K562 (cell line): ENCODE measurements around the gene BACE2. TPM values are rescaled to one million over a fixed set of nuclear protein-coding genes. Genes with fewer than 3 reads are reported as not detected.

Experiments
- ATAC-seq: fragments of 200-7000 bp; cut with Tn5 transposase; 3 replicates; pipeline ENCODE4 v1.9.1; 2020; ENCODE audit warnings: moderate library complexity
- BruUV-seq: library from RNA; stranded (reverse); fragments of 400-500 nt; replicated peaks from 2 replicates; lab custom pipeline; 2021; lab: Mats Ljungman, UMichigan
- CTCF ChIA-PET: fragments of 300-600 bp; formaldehyde crosslinking; extraction: SDS; loops from one replicate; lab custom pipeline; 2021; ENCODE audit warnings: low intra/inter-chr PET ratio; lab: Yijun Ruan, JAX
- POLR2A ChIA-PET: fragments of 300-600, 350-650 bp; sonication (Branson Sonifier 250); formaldehyde crosslinking; extraction: SDS; loops from one replicate; lab custom pipeline; 2021; ENCODE audit warnings: antibody characterized with exemption, inconsistent platforms; lab: Yijun Ruan, JAX
- DNase-seq, 4 experiments: peaks; one replicate each; pipeline versions ENCODE4 v3.0.0 to v3.0.0-alpha.2; 2011 to 2018; ENCODE audit warnings: low spot score in 3 of 4, mixed read lengths in 3 of 4; ENCODE audit errors: extremely low read depth in 1 of 4
- FAIRE-seq: peaks from 2 replicates; lab custom pipeline; 2011; peaks lifted over from hg19 to GRCh38; lab: Jason Lieb, UNC
- H2AFZ ChIP-seq: 2 replicates; pipeline ENCODE4 v1.6.0; 2011; ENCODE audit warnings: low read depth, low read length, control low read depth, inconsistent platforms
- H3K27ac ChIP-seq: fragments of 200-600 bp; 3 replicates; pipeline ENCODE4 v1.8.0; 2011; ENCODE audit warnings: low read depth, mild to moderate bottlenecking, control low read depth, inconsistent platforms, low read length, moderate library complexity, mixed read lengths; ENCODE audit errors: extremely low read depth
- H3K27me3 ChIP-seq, 2 experiments: fragments of 300-600 bp in 1 of 2; 2 replicates in 1 of 2; 3 replicates in 1 of 2; pipeline versions ENCODE4 v1.6.0 to v1.8.0; 2011; ENCODE audit warnings: inconsistent platforms in 2 of 2, low read length in 2 of 2, mild to moderate bottlenecking in 1 of 2, mixed read lengths in 1 of 2, moderate library complexity in 1 of 2; ENCODE audit not compliant: control insufficient read depth in 2 of 2, insufficient read depth in 2 of 2
- H3K36me3 ChIP-seq: fragments of 300-600 bp; 3 replicates; pipeline ENCODE4 v1.8.0; 2011; ENCODE audit warnings: mild to moderate bottlenecking, low read length, inconsistent platforms; ENCODE audit not compliant: control insufficient read depth, insufficient read depth
- H3K4me1 ChIP-seq, 2 experiments: fragments of 200-600 bp in 1 of 2; replicated peaks in 1 of 2; 2 replicates in 1 of 2; 3 replicates in 1 of 2; pipeline versions ENCODE4 v1.5.1 to v1.8.0; 2011; ENCODE audit warnings: inconsistent platforms in 2 of 2, low read length in 2 of 2, mild to moderate bottlenecking in 1 of 2, mixed read lengths in 1 of 2, moderate library complexity in 1 of 2; ENCODE audit not compliant: control insufficient read depth in 2 of 2, insufficient read depth in 2 of 2
- H3K4me2 ChIP-seq: 2 replicates; pipeline ENCODE4 v1.6.1; 2011; ENCODE audit warnings: low read length, control low read depth, inconsistent platforms, mixed read lengths; ENCODE audit not compliant: insufficient read depth
- H3K4me3 ChIP-seq: fragments of 200-600 bp; sonication (generic), shearing (Covaris generic); 2 replicates; pipeline ENCODE4 v1.5.1; 2016; ENCODE audit warnings: control low read depth, inconsistent platforms
- H3K79me2 ChIP-seq: fragments of 200-600 bp; 3 replicates; pipeline ENCODE4 v1.8.0; 2011; ENCODE audit warnings: low read length, inconsistent platforms; ENCODE audit not compliant: control insufficient read depth, insufficient read depth
- H3K9ac ChIP-seq, 2 experiments: 2 replicates each; pipeline versions ENCODE4 v1.6.0 to v1.6.1; 2011; ENCODE audit warnings: low read depth in 2 of 2, low read length in 2 of 2, control low read depth in 1 of 2, inconsistent platforms in 1 of 2, mild to moderate bottlenecking in 1 of 2, mixed read lengths in 1 of 2; ENCODE audit not compliant: insufficient read depth in 1 of 2
- H3K9me1 ChIP-seq: one replicate; pipeline ENCODE4 v1.6.0; 2011; ENCODE audit warnings: inconsistent platforms, mild to moderate bottlenecking, low read length, moderate library complexity; ENCODE audit not compliant: control insufficient read depth, insufficient read depth
- H3K9me3 ChIP-seq: replicated peaks from 2 replicates; pipeline ENCODE4 v1.5.1; 2011; ENCODE audit warnings: low read depth, low read length, inconsistent platforms; ENCODE audit not compliant: control insufficient read depth, insufficient read depth
- H4K20me1 ChIP-seq: replicated peaks from 2 replicates; pipeline ENCODE4 v1.6.1; 2011; ENCODE audit warnings: low read length, inconsistent platforms, mixed read lengths; ENCODE audit not compliant: control insufficient read depth, insufficient read depth
- CBFB ChIP-seq: sonication (generic); formaldehyde crosslinking; IDR thresholded peaks from 2 replicates; pipeline ENCODE4 v1.4.0; 2020; ENCODE audit warnings: mild to moderate bottlenecking, missing genetic modification reagents
- E2F3 ChIP-seq: fragments of 250-450 bp; sonication (Bioruptor Pico); IDR thresholded peaks from 2 replicates; pipeline ENCODE4 v1.4.0; 2020; ENCODE audit warnings: mild to moderate bottlenecking
- ETV1 ChIP-seq: fragments of 450-650 bp; conservative IDR thresholded peaks from 2 replicates; pipeline ENCODE4 v1.6.1; 2016; ENCODE audit warnings: missing genetic modification characterization, control low read depth, low read depth, missing compliant biosample characterization
- IRF2 ChIP-seq: sonication (generic); formaldehyde crosslinking; IDR thresholded peaks from 2 replicates; pipeline ENCODE4 v1.8.1; 2022; ENCODE audit warnings: mild to moderate bottlenecking, missing genetic modification reagents
- JUN ChIP-seq, 2 experiments: sonication (generic) in 1 of 2; formaldehyde crosslinking in 1 of 2; IDR thresholded peaks; 2 replicates each; pipeline versions ENCODE4 v1.6.1 to v1.8.0; 2012 to 2022; ENCODE audit warnings: borderline replicate concordance in 2 of 2, mild to moderate bottlenecking in 2 of 2, improper control_type of control experiment in 1 of 2, low read depth in 1 of 2, low read length in 1 of 2, missing genetic modification reagents in 1 of 2
- NR4A1 ChIP-seq, 2 experiments: fragments of 250-450 bp in 1 of 2; fragments of 450-650 bp in 1 of 2; sonication (Bioruptor Pico) in 1 of 2; IDR thresholded peaks; 2 replicates each; pipeline versions ENCODE4 v1.4.0 to v1.6.1; 2016 to 2020; ENCODE audit warnings: mild to moderate bottlenecking in 2 of 2, missing compliant biosample characterization in 1 of 2, missing genetic modification characterization in 1 of 2, moderate library complexity in 1 of 2
- PHTF2 ChIP-seq: fragments of 250-450 bp; sonication (Bioruptor Pico); IDR thresholded peaks from 2 replicates; pipeline ENCODE4 v1.5.0; 2021; ENCODE audit warnings: mild to moderate bottlenecking
- TAF9B ChIP-seq: fragments of 450-650 bp; IDR thresholded peaks from 2 replicates; pipeline ENCODE4 v1.6.1; 2018; ENCODE audit warnings: mild to moderate bottlenecking; ENCODE audit not compliant: partially characterized antibody
- WHSC1 ChIP-seq: IDR thresholded peaks from one replicate; pipeline ENCODE4 v1.6.1; 2012; ENCODE audit warnings: low read length, control low read depth, inconsistent platforms
- ZNF232 ChIP-seq: sonication (generic); formaldehyde crosslinking; IDR thresholded peaks from 2 replicates; pipeline ENCODE4 v1.8.0; 2022; ENCODE audit warnings: mild to moderate bottlenecking, missing genetic modification reagents
- WGBS: fragments of 100-300 bp; shearing (Covaris generic); methylation state at CpG from one replicate; pipeline ENCODE4 v1.1.6; 2016; ENCODE audit warnings: low coverage, mixed read lengths; ENCODE audit not compliant: insufficient coverage; ENCODE audit errors: missing lambda C conversion rate; 5-methylcytosine and 5-hydroxymethylcytosine counted together
- in situ Hi-C: fragments of 300-500 bp; cut with MboI; formaldehyde crosslinking; loops from 4 replicates; pipeline ENCODE4 v1.15.0; 2018; ENCODE audit warnings: inconsistent platforms, mixed read lengths
- intact Hi-C: fragments of 100-400 bp; cut with micrococcal nuclease; formaldehyde crosslinking; loops from 2 replicates; pipeline ENCODE4 v1.14.2; 2022
- polyA plus RNA-seq, 8 experiments: library from polyadenylated mRNA; depleted of rRNA in 4 of 8; stranded (reverse) in 5 of 8; unstranded in 3 of 8; fragments of >200 nt; fragmentation: Nextera tagmentation in 2 of 8; fragmentation: Illumina TruSeq in 1 of 8; extraction: Ambion mirVana in 2 of 8; extraction: Trizol in 1 of 8; gene quantifications; 2 replicates each; pipeline versions ENCODE4 v1.2.1 to v1.2.3, GENCODE V29; 2011 to 2014; ENCODE audit warnings: inconsistent platforms in 1 of 8, missing spikeins in 1 of 8
- total RNA-seq, 7 experiments: library from RNA; depleted of rRNA in 6 of 7; stranded (reverse); fragments of >200 nt in 6 of 7; fragmentation: Illumina TruSeq in 2 of 7; extraction: Trizol in 2 of 7; gene quantifications; 2 replicates each; pipeline versions ENCODE4 v1.2.1 to v1.2.3, GENCODE V29; 2011 to 2021; ENCODE audit warnings: low replicate concordance in 1 of 7
- TF ChIP-seq, protein P1 (sequence below): IDR thresholded peaks from 2 replicates; pipeline ENCODE4 v1.6.1; 2011; ENCODE audit warnings: borderline replicate concordance, low read depth, mild to moderate bottlenecking, moderate library complexity, low read length; ENCODE audit not compliant: insufficient read depth, poor library complexity, severe bottlenecking

BACE2 gene
- total and polyA plus RNA-seq, 9 of the 15 experiments (the other 6 are each of a cell fraction or from before 2014, with no cell fraction given): 0.05 to 0.24 (median 0.15) TPM; not detected in 2

DNA sequence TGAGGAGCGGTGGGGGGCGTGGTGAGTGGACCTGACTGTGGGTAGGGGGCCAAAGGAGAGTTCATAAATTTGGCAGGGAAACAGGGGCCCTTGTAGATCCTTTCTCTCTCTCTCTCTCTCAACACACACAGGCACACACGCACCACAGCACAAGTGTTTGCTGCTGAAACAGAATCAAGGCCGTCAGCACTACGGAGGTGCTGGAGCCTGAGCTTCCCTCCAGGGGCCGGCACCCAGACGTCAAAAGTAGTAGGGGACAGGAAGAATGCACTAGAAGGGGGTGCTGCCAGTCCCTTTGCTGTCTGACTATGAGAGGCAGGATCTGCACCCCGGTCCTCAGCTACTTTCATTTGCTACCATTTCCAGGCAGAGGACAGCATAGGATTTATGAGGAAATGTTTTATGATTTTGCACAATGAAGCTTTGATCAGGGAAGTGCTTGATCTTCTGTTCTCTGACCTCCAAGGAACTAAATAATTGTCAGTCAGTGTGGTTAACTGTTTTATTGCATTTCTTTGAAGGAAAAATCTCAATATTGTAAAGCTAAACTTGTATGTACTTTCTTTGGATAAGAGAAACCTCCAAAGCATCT lies 74.4 kb downstream of the BACE2 start:
- no peak overlapping the region for H3K4me3 ChIP-seq
- in situ Hi-C loops: no loop called here
- ATAC-seq (no peak), DNase-seq (no peak), FAIRE-seq (no peak)
- peaks cover 0 to under 1% of the 10 kb centered on the region in 2 experiments; a peak in 1 of 5 replicates for H3K4me1 ChIP-seq
- H3K27ac ChIP-seq: no peak overlapping the region
- WGBS: 3% methylated on average over 6 of the region's 8 CpGs
- BruUV-seq: no TSS peak
- H3K9me3 ChIP-seq: no peaks in the 10 kb centered on the region
- TF ChIP-seq NR4A1 (CRISPR knock-in tag; IDR thresholded peaks at IDR 0.05) (no peak), NR4A1 (tag; IDR thresholded peaks at IDR 0.05) (no peak), E2F3 (CRISPR knock-in tag) (no peak), CBFB (CRISPR knock-in tag) (no peak), ETV1 (tag) (no peak), PHTF2 (CRISPR knock-in tag) (no peak), TAF9B (no peak), ZNF232 (CRISPR knock-in tag) (no peak), WHSC1 (no peak), JUN (IDR thresholded peaks at IDR 0.05; ENCODE audit: borderline replicate concordance, low read depth, low read length) (no peak), JUN (CRISPR knock-in tag; IDR thresholded peaks at IDR 0.05; ENCODE audit: borderline replicate concordance) (no peak), IRF2 (no peak)
- TF ChIP-seq, protein P1, sequence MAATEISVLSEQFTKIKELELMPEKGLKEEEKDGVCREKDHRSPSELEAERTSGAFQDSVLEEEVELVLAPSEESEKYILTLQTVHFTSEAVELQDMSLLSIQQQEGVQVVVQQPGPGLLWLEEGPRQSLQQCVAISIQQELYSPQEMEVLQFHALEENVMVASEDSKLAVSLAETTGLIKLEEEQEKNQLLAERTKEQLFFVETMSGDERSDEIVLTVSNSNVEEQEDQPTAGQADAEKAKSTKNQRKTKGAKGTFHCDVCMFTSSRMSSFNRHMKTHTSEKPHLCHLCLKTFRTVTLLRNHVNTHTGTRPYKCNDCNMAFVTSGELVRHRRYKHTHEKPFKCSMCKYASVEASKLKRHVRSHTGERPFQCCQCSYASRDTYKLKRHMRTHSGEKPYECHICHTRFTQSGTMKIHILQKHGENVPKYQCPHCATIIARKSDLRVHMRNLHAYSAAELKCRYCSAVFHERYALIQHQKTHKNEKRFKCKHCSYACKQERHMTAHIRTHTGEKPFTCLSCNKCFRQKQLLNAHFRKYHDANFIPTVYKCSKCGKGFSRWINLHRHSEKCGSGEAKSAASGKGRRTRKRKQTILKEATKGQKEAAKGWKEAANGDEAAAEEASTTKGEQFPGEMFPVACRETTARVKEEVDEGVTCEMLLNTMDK: no peak
- no peaks in the 10 kb centered on the region for H3K36me3 ChIP-seq
- peaks cover 6% of the 10 kb centered on the region; the same call in 1 of the 2 replicates for H4K20me1 ChIP-seq
- POLR2A ChIA-PET: no interaction called here
- CTCF ChIA-PET: no interaction called here
- no peak overlapping the region for H3K4me2 ChIP-seq
- no peaks in the 10 kb centered on the region for H3K79me2 ChIP-seq
- no peak overlapping the region for H3K9ac ChIP-seq
- no peaks in the 10 kb centered on the region for H3K9me1 ChIP-seq
- intact Hi-C loops: no loop called here
- H2AFZ ChIP-seq: no peak overlapping the region
- peaks cover 13 to 36% of the 10 kb centered on the region in 2 experiments for H3K27me3 ChIP-seq
